HG03135 (cell line): ENCODE measurements around the gene ITPA.
"Not testable (repeated sequence)": the region's sequence is repeated elsewhere in the genome, so short reads cannot be mapped to it uniquely, and the experiment has no call there.

ENCODE experiments used
- ATAC-seq: cut with Tn5 transposase; IDR thresholded peaks from one replicate; pipeline ENCODE4 v1.9.1; 2021; ENCODE audit warnings: mild to moderate bottlenecking, moderate library complexity; ENCODE audit not compliant: unreplicated experiment

ITPA gene

DNA sequence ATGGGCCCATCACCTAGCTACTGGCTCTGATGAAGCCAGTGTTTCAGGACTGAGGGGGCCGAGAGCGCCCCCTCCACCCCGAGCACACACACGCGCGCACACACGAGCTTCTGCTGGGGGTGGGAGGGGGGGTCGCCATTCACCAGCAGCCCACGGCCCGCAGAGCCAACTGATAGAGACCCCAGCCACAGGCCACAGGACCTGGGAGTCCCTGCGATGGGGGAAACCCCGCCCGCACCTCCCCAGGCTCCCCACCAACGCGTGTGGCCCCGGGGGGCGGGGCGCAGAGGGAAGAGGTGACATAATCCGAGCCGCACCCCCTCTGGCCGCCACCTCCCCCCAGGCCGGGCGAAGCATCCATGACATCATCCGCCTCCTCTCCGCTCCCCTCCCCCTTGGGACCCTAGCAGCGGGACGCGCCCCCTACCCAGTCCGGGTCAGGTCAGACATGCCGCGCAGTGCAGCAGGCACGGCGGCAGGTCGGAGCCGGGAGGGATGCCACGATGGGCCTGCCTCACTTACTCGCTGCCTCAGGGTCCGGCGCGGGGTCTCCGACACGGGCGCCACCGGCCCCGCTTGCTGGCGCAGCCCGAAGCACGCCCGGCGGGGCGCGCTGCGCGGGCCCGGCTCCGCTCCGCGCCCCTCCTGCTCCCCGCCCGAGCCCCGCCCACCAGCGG is 36.2 kb upstream of the ITPA start, which contains the start of gene LZTS3:
TSS of gene LZTS3 (minus strand) at position 617 of the 677 bp plus-strand sequence. CDS start 6,386 bp downstream, outside the sequence.
- ATAC-seq, result peak; percentile 43

DNA sequence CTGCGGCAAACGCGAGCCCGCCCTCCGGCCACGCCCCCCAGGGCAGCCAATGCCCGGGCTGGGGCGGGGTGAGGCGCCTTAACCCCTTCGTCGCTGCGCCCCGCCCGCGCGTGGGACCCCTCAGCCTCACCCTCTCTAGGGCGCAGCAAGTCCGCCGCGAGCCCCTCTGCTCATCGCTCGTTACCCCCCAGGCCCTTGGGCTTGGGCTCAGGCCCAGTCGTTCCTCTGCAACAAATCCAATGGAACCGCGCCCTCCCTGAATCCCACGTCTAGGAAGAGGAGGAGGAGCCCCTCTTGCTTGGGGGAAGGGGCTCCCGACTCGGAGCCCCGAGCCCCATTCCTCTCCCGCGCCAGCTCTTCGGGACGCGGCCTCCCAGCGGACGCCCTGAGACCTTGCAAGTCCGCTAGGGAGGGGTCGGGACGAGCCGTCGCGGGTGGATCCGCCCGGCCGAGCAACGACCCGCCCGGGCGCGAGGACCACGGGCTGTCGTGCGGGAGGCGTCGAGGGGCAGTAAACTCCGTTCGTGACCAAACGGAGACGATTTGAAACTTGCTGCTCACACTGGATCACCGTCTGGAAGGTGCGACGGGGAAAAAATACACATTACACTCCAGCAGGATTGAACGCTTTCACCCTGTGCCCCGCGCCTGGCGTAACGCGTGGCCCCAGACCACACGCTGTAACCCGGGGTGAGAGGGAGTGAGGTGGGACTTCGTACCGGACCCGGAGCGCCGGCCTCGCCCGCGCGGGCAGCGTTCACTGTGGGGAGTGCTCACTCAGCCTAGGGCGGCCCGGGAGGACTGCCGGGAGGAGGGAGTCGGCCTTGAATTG is 35.5 kb upstream of the ITPA start:
- peak; percentile 78 for ATAC-seq

DNA sequence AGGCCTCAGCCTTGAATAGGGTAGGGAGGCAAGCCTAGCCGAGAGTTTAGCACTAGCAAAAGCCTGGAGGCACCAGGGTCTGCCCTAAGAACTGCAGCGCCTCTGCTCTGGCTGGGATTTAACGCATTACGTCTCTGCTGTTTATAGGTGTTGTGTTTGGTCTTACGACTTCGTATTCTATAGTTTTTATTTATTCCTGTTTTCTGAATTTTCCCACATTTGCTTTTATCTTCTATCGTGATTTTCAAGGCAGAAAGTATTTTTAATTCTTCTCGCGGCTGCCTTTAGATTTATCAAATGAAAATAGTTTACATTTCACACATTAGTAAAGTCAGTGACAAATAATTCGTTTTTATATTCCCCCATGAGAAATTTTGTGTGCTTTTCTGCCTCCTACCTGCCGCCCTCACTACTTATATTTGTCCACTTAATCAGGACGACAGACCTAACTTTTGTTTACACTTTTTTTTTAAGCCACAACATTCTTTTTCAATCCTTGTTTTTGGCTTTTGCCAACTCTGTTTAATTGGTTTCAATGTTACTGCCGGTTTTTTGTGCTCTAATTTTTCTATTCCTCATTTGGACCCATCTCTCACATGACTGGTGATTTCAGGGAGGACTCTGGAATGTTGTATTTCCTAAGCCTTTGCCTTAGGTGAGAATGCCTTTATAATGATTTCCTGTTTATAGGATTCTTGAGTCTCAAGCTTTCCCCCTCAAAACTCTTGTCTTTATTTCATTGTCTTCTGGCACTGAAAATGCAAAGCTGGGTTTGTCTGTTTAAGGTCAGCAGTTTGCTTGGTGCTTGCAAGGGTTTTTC is 34.6 kb upstream of the ITPA start:
- no peak for ATAC-seq

DNA sequence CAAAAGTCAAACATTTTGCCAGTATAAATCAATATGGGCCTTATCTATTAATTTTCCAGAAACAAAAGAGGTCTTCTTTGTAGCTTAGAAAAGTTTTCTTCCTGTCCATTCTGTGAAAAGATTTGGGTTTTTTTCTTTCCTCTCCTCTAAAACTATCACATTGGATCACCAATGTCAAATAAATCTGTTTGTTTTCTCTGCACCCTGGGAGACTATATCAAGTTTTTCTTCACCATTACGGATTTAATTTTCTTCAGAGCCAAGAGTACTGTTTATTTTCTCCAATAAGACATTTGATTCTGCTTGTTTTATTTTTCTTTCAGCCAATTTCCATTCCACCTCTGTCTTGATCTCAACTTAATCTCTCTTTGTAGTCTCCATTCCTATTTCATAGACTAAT is 34.0 kb upstream of the ITPA start:
- no peak for ATAC-seq

DNA sequence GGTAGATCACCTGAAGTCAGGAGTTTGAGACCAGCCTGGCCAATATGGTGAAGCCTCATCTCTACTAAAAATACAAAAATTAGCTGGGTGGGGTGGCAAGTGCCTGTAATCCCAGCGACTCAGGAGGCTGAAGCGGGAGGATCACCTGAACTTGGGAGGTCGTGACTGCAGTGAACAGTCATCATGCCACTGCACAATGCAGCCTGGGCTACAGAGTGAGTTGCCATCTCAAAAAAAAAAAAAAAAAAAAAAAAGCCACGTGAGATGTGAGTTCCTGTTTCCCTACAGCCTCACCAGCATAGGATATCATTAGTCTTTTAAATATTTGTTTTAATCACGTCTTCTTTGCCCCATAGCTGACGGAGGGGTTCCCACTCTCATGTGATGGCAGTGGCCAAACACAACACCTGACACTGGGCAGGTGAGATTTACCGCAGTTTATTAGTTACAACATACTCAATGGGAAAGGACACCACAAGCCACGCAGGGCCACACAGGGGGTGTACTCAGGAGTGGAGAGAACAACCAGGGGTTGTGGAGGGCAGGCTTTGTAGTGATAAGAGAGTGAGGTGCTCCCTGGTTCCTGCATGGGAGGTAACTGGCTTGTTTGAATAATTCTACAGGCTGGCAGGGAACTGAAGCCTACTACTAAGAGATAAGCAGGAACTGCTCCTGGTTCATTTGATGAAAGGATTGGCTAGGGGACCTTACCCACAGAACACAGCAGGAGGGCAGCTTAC is 31.4 kb upstream of the ITPA start:
- ATAC-seq, result no peak

DNA sequence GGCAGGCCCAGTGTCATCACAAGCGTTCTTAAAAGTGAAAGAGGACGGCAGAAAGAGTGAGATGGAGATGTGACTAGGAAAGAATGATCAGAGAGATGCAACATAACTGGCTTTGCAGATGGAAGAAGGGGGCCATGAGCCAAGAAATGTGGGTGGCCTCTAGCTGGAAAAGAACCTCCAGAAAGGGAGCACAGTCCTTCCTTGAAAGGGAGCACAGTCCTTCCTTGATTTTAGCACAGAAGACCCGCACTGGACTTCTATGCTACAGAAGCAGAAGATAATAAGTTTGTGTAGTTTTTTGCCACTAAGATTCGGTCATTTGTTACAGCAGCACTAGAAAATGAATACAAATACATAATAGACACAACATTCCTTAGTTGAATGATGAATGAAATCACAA is 29.0 kb upstream of the ITPA start:
- ATAC-seq, result no peak

DNA sequence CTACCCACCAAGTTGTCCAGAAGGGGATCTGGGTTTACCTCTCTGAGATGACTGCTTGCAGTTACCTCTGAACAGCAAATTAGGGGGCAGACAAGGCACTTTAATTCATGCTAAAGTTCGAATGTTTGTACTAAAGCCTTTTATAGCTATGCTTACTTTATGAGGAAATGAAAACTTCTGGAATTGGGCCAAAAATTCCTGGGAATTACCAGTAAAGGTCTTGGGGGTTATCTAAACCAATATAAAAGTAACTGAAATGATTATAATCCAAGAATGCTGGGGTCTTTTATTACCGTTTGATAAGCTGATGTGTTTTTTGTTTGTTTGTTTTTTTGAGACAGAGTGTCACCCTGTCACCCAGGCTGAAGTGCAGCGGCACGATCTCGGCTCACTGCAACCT is 28.0 kb upstream of the ITPA start:
- ATAC-seq, result no peak

DNA sequence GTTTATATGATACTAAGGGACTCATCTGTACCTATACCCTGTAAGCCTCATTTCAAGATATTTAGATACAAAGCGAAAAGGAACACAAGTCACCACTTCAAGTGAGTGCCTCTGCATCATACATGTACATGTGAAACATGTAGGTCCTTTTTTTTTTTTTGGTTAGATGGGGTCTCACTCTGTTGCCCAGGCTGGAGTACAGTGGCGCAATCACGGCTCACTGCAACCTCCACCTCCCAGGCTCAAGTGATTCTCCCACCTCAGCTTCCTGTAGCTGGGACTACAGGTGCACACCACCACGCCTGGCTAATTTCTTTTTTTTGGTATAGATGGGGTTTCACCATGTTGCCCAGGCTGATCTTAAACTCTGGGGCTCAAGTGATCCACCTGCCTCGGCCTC is 26.9 kb upstream of the ITPA start:
- ATAC-seq, result not testable (repeated sequence)

DNA sequence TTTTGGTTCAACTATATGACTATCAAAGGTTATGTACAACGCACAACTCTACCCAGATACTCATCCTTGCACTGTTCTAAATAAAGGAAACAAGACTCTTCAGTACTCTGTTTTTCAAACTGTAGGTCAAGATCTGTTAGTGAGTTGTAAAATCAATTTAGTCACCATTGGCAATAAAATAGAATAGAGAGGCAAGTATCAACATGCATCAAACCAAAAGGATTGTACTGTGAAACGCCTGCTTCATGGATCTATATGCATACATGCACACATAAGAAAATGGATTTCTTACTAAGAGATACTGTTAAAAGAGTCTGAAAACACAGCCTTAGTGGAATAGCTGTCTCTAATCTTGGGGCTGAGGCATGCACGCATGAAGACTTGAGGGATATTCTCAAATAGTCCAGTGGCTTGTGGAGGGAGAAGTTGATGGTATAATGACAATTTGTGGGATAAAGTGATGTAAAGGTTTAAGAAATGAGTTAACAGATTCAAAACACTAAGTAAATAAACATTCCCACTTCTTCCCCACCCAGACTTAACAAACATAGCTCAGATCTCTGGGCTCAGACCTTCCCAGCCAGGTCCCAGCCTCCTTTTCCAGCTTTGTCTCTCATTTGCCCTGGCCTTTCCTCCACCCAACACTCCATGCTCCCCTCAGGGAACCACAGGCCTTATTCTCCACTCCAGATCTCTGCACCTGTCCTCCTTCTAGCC is 25.2 kb upstream of the ITPA start:
- no peak for ATAC-seq

DNA sequence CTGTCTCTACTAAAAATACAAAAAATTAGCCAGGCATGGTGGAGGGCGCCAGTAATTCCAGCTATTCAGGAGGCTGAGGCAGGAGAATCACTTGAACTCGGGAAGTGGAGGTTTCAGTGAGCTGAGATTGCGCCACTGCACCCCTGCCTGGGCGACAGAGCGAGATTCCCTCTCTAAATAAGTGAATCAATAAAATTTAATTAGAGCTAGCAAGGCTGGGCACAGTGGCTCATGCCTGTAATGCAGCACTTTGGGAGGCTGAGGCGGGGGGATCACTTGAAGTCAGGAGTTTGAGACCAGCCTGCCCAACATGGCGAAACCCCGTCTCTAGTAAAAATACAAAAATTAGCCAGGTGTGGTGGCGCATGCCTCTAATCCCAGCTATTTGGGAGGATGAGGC is 21.4 kb upstream of the ITPA start:
- not testable (repeated sequence) for ATAC-seq

DNA sequence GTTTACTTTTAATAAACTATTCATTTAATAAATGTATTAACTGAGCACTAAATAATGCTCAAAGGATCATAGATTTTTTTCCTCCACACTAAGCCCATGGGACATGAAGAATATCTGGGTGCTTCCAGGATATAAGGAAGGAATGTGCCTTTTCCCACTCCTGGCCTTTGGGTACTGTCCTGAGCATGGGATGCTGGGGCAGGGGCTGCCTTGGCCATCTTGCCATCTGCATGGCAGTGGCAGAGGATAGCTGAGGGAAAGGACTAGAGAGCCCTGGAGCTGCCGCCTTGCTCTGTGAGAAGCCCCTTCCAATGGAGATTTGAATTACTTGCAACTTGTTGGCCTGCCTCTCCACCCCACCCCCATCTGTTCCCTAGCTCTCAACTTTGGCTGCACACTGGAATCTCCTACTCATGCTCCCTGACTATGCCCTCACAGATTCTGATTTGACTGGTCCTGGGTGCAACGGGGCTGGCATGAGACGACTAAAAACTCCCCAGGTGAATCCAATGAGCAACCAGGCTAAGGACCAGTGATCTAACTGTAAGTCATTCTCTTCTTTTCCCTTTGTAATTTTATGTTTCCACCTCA is 20.4 kb upstream of the ITPA start:
- ATAC-seq, result no peak

DNA sequence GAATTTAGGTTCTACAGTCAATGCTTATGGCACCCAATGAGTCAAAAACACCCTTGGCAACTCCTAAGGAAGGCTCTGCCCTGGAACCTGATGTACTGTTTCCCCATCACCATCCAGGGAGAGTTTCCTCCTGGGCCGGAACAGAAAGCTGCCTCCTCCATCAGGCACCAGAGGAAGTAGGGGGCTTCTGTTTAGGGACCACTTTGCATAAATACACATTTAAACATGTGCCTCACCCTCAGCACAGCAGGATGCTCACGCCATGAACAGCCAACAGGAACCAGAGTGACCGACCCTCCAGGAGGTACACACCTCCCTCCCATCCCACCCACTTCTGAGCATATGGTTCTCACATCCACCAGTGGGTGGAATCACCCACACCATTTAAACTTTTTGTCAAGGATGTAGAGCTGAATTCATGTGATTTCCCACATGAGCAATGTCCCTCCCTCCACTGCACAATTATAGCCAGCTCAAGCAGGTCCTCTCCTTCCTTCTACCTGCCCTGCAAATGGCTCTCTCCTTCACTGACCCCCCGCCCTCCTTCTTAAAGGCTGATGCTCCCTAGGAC is 19.7 kb upstream of the ITPA start:
- ATAC-seq, result no peak

DNA sequence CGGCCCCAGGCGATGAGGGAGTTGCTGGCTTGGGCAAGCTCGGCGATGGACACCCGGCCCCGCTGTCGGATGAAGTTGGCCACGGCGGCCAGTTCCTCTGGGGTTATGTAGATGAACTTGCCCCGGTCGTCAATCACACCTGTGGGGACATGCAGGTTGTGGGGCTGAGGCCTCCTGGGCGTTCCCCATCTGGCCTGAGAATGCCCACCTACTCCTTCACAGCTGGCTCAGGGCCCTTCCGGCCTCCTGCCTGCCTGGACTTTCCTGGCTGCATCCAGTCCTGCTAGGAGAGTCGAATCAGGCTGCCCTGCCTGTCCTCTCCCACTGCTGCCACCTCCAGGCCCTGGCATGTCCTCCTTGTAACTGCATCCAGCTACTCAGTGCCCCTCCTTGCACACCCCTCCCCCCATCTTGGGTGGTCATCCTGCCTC is 18.6 kb upstream of the ITPA start:
- no peak for ATAC-seq

DNA sequence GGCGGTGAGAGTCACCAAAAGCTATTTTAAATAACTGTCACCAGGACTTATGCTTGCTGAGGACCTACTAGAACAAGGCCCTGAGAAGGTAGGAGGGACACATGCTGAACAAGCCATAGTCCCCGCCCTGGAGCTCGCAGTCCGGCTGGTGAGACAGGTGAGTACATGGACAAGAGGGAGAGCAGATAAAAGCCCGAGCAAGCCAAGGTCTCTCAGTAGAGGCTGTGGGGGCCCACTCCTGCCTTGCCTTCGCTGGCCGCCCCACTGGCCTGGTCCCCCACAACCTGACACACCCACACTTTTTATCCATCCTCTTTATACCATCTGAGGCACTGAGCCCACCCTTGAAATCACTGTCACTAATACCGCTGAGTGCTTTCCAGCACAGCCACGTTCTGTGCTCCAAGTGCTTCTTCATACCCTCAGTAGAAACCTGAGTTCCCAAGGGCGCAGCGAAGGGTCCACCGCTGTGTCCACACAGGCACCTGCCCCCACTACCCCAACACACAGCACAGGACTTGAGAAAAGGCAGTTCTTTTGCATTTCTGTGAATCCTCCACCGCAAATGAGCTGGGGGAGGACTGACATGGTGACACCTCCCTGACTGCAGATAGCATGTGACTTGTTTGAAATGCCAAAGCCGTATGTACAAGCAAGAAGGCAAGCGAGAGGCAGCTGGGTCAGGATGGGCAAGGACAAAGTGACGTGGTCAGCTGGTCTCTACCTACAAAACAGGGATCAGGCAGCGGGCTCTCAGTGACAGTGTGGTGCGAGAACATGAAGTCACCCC is 16.9 kb upstream of the ITPA start:
- ATAC-seq, result no peak

DNA sequence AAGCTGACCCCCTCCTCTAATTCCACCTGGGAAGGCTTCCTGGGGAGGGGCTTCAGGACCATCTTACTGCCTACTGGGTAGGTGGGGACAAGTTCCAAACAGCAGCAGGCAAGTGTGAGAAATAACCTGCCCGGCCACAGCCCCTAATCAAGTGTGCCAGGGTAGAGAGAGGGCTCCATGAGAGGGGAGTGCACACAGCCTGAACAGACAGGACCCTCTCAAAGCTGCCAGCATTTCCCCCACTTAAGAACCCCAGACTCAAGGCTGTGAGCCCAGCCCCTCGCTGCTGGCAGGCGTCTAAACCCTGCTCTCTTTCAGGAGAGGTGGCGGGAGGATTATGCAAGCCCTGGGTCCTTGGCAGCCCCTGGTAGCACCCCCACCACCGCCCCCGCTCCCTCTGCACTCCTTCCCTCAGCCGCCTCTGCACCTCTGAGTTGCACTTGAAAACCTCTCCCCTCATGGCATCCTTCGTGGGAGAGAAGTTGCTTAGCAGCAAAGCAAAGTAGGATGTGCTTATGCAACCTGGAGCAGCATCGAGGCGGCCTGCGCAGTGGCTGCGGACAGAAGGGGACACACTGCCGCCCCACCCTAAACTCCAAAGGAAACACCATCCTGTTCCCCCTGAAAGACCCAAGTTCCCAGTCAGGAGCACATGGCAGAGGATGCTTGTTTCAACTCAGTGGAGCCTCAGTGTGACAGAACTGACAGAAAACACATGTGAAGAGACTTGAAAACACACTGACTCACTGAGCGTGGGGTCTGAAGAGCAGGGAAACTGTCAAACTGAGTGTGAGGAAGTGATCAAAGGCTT is 15.3 kb upstream of the ITPA start:
- no peak for ATAC-seq

DNA sequence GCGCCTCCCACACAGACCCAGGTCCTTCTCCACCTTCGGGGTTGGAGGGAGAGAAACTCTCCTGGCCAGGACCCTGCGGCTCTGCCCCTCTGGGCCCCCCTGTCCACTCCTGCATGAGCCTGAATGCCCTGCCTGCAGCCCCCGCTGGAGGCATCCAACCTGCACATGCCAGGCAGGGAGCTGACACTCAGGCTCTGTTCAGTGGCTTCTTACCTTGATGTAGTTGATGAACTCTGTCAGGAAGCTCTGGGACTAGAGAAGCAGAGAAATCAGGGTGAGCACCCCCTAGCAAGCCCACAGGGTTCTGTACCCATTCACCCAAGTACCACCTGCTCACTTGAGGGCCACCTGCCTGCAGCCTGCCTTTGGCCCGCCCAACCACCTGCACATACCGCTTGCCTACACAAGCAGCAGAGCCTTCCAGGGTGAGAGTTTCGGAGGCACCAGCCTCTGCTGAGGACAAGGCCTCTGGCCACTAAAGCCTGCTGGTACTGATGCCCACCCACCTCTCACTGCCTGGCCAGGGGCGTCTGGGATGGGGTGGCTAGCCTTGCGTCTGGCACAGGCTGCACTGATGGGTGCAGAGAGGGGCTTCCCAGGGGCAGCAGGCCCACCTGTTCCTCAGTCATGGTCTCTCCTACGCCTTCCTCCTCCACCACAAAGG is 14.5 kb upstream of the ITPA start:
- no peak for ATAC-seq

DNA sequence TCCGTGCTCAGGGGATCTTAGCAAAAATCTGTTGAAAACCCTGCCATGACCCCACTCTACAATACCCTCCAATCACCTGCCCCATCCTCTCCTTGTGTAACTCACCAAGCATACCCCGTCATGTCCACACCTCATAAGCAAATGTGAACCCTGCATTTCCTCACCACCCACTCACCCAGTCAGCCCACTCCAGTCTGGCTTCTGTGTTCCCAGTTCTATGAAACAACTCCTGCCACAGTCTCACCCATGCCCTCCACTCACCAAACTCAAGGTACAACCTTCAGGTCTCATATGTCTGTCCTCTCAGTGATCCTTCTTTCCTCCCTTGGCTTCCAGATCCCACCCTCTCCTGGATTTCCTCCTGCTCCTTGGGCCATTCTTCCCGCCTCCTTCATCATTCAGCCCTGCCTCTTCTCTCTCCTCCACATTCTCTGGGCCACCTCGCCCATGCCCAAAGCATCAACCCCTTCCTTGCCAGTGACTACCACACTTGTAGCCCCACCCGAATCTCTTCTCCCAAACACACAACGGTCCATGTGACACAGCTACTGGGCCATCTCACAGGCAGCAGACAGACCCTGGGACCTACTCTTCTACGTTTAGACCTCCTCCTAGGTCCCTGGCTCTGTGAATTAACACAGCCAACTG is 13.6 kb upstream of the ITPA start:
- ATAC-seq, result no peak
